ENCODE measurements around the gene BLVRB.

- TF ChIP-seq, protein P1, sequence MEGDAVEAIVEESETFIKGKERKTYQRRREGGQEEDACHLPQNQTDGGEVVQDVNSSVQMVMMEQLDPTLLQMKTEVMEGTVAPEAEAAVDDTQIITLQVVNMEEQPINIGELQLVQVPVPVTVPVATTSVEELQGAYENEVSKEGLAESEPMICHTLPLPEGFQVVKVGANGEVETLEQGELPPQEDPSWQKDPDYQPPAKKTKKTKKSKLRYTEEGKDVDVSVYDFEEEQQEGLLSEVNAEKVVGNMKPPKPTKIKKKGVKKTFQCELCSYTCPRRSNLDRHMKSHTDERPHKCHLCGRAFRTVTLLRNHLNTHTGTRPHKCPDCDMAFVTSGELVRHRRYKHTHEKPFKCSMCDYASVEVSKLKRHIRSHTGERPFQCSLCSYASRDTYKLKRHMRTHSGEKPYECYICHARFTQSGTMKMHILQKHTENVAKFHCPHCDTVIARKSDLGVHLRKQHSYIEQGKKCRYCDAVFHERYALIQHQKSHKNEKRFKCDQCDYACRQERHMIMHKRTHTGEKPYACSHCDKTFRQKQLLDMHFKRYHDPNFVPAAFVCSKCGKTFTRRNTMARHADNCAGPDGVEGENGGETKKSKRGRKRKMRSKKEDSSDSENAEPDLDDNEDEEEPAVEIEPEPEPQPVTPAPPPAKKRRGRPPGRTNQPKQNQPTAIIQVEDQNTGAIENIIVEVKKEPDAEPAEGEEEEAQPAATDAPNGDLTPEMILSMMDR (IDR thresholded peaks at IDR 0.05), result no peak
- no peak for TF ChIP-seq ZFX (IDR thresholded peaks at IDR 0.05; ENCODE audit: borderline replicate concordance)
These were observed 52.2 kb downstream of the BLVRB start, which contains the start of gene PRX for GRCh38 chr19:40413291-40413845.

Data from 22Rv1 (cell line).